Suprapubic skin (tissue), 4 donors: Measurements from ENCODE around the gene GTSE1. TPM values are rescaled to one million over a fixed set of nuclear protein-coding genes. Genes with fewer than 3 reads are reported as not detected.

Experiments
- DNase-seq, 2 donors: peaks; one replicate each; pipeline ENCODE4 v3.0.0-alpha.2; 2019; ENCODE audit warnings: low spot score in 2 of 2
- H3K27ac ChIP-seq: fragments of 200-600 bp; sonication (generic); one replicate; pipeline ENCODE4 v1.5.1; 2019
- H3K27me3 ChIP-seq: fragments of 200-600 bp; sonication (generic); one replicate; pipeline ENCODE4 v1.5.1; 2019
- H3K36me3 ChIP-seq: fragments of 200-600 bp; sonication (generic); one replicate; pipeline ENCODE4 v1.5.1; 2019
- H3K4me1 ChIP-seq: fragments of 200-600 bp; sonication (generic); one replicate; pipeline ENCODE4 v1.5.1; 2019
- H3K4me3 ChIP-seq: fragments of 200-600 bp; sonication (generic); one replicate; pipeline ENCODE4 v1.5.1; 2019; ENCODE audit warnings: mild to moderate bottlenecking
- H3K9me3 ChIP-seq: fragments of 200-600 bp; sonication (generic); one replicate; pipeline ENCODE4 v1.5.1; 2019
- EP300 ChIP-seq: sonication (generic); formaldehyde crosslinking; IDR thresholded peaks from one replicate; pipeline ENCODE4 v1.6.1; 2017; ENCODE audit warnings: antibody characterized with exemption
- POLR2A ChIP-seq, 2 donors: fragments of 450-650 bp; IDR thresholded peaks; one replicate each; pipeline ENCODE4 v1.6.1; 2017; ENCODE audit warnings: antibody characterized with exemption in 2 of 2, mild to moderate bottlenecking in 2 of 2, moderate library complexity in 2 of 2
- POLR2AphosphoS5 ChIP-seq, 3 donors: sonication (generic); formaldehyde crosslinking; IDR thresholded peaks; one replicate each; pipeline ENCODE4 v1.6.1; 2017; ENCODE audit warnings: antibody characterized with exemption in 3 of 3
- WGBS: methylation state at CpG from one replicate; pipeline ENCODE4 v1.1.5; 2018; 5-methylcytosine and 5-hydroxymethylcytosine counted together
- total RNA-seq, 4 donors: library from RNA; depleted of rRNA; stranded (reverse); fragments of >200 nt; gene quantifications; one replicate each; pipeline ENCODE4 v1.1.0, GENCODE V29; 2016
- TF ChIP-seq, protein P1 (sequence below), 2 donors: fragments of 200-600 bp in 1 of 2; fragments of 450-650 bp in 1 of 2; sonication (generic) in 1 of 2; IDR thresholded peaks; one replicate each; pipeline ENCODE4 v1.5.1; 2016 to 2019; ENCODE audit warnings: antibody characterized with exemption in 2 of 2, mild to moderate bottlenecking in 1 of 2, moderate library complexity in 1 of 2

Gene GTSE1
- total RNA-seq, 4 donors from 2014 or later: 0.76 to 2.2 (median 1.8) TPM

DNA sequence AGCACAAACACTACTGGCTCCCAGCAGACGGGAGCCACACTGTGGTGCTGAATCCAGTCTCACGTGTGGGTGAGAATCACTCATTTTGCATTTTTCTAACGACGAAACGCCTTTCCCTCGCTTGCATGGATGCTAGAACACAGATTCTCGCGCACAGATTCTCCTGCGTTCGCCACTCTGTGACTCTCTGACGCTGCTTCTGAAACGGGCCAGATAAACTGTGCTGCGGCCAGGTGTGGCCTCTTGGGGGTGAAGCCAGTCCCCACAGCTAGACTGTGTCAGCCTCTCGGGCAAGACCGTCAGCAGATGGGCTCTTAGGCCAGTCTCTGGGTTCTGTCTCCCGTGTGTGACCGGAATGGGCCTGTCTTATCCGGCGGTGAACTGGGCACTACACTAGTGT lies 83.4 kb downstream of the GTSE1 start:
- no peak for DNase-seq
- H3K4me1 ChIP-seq: no peaks in the 10 kb centered on the region
- H3K36me3 ChIP-seq: peaks cover 28% of the 10 kb centered on the region
- H3K9me3 ChIP-seq: no peaks in the 10 kb centered on the region
- H3K27ac ChIP-seq: no peak overlapping the region
- no peak overlapping the region for H3K4me3 ChIP-seq
- WGBS: 86% methylated on average over 17 of the region's 19 CpGs
- H3K27me3 ChIP-seq: peaks cover 3% of the 10 kb centered on the region
- TF ChIP-seq, protein P1, sequence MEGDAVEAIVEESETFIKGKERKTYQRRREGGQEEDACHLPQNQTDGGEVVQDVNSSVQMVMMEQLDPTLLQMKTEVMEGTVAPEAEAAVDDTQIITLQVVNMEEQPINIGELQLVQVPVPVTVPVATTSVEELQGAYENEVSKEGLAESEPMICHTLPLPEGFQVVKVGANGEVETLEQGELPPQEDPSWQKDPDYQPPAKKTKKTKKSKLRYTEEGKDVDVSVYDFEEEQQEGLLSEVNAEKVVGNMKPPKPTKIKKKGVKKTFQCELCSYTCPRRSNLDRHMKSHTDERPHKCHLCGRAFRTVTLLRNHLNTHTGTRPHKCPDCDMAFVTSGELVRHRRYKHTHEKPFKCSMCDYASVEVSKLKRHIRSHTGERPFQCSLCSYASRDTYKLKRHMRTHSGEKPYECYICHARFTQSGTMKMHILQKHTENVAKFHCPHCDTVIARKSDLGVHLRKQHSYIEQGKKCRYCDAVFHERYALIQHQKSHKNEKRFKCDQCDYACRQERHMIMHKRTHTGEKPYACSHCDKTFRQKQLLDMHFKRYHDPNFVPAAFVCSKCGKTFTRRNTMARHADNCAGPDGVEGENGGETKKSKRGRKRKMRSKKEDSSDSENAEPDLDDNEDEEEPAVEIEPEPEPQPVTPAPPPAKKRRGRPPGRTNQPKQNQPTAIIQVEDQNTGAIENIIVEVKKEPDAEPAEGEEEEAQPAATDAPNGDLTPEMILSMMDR (IDR thresholded peaks at IDR 0.05): no peak
- TF ChIP-seq EP300 (no peak), POLR2A (IDR thresholded peaks at IDR 0.05) (no peak), POLR2AphosphoS5 (IDR thresholded peaks at IDR 0.05) (no peak)

Other genes starting within 250 kb of the GTSE1 start
- gene PPARA, start 146.3 kb upstream of the GTSE1 start, total RNA-seq: 10 to 100 TPM; 18.7 to 53.8 (median 32.0) TPM
- 10 to 100 TPM in 2 of 4 donors, 1 to 10 TPM in 2; 3.9 to 13.4 (median 9.5) TPM for gene CDPF1, start 46.6 kb upstream of the GTSE1 start, total RNA-seq
- gene PKDREJ, start 33.5 kb upstream of the GTSE1 start, total RNA-seq: under 1 TPM in 3 of 4 donors, not detected in 1; 0.11 to 0.34 (median 0.34) TPM
- 10 to 100 TPM; 18.6 to 42.6 (median 35.4) TPM for gene TTC38, start 28.9 kb upstream of the GTSE1 start, total RNA-seq
- 100 to 1,000 TPM in 1 of 4 donors, 10 to 100 TPM in 3; 28.3 to 109 (median 40.9) TPM for gene TRMU, start 38.8 kb downstream of the GTSE1 start, total RNA-seq
- 100 to 1,000 TPM in 1 of 4 donors, 10 to 100 TPM in 3; 75.6 to 102 (median 77.5) TPM for gene CELSR1, start 240.8 kb downstream of the GTSE1 start, total RNA-seq